ENCODE measurements around the gene USF2. TPM values are rescaled to one million over a fixed set of nuclear protein-coding genes. Genes with fewer than 3 reads are reported as not detected.

Gene USF2
- polyA plus RNA-seq, 1 of the 3 experiments (the other 2 are of a cell fraction): 102 TPM

- Histone ChIP-seq H3K9me2 (no peaks in the 10 kb centered on the region), H3K27me3 (ENCODE audit: insufficient read depth) (peaks cover 80% of the 10 kb centered on the region), H3K4me1 (ENCODE audit: control insufficient read depth in 1 of 2, insufficient read depth in 2 of 2, low read depth in 1 of 2, low read length in 1 of 2) (no peaks in the 10 kb centered on the region), H3K4me2 (no peak overlapping the region), H3K79me2 (ENCODE audit: insufficient read depth) (no peaks in the 10 kb centered on the region), H3K27ac (ENCODE audit: low read depth in 2 of 2, low read length in 1 of 2) (no peak overlapping the region), H3K9me3 (no peaks in the 10 kb centered on the region), H3F3A (replicated peaks; ENCODE audit: insufficient read depth) (no peaks in the 10 kb centered on the region), H2AFZ (ENCODE audit: low read depth) (no peak overlapping the region), H3K36me3 (replicated peaks in 1 of 2; ENCODE audit: control insufficient read depth in 1 of 2, insufficient read depth in 2 of 2, low read length in 1 of 2) (no peaks in the 10 kb centered on the region), H4K20me1 (ENCODE audit: insufficient read depth) (no peaks in the 10 kb centered on the region), H3K9ac (no peak overlapping the region), H3K4me3 (ENCODE audit: low read depth in 2 of 2, low read length in 1 of 2) (no peak overlapping the region)
- ChIA-PET CTCF (no interaction called here), POLR2A (no interaction called here)
- 4% methylated on average over 4 of the region's 4 CpGs for WGBS (ENCODE audit: low lambda C conversion rate)
- no peak for DNase-seq
- TF ChIP-seq RAD21 (IDR thresholded peaks at IDR 0.05; ENCODE audit: low read length) (no peak), USF1 (IDR thresholded peaks at IDR 0.05; ENCODE audit: borderline replicate concordance, low read depth) (no peak), TCF12 (IDR thresholded peaks at IDR 0.05) (no peak), NFIC (IDR thresholded peaks at IDR 0.05; ENCODE audit: borderline replicate concordance) (no peak), USF2 (IDR thresholded peaks at IDR 0.05; ENCODE audit: borderline replicate concordance, low read depth, low read length) (no peak), RXRA (IDR thresholded peaks at IDR 0.05; ENCODE audit: borderline replicate concordance, low read depth) (no peak), EP300 (IDR thresholded peaks at IDR 0.05; ENCODE audit: borderline replicate concordance in 1 of 2, low read depth in 1 of 2, low read length in 1 of 2) (no peak), JUND (IDR thresholded peaks at IDR 0.05) (no peak), RFX5 (IDR thresholded peaks at IDR 0.05; ENCODE audit: low read length) (no peak), MEF2A (IDR thresholded peaks at IDR 0.05; ENCODE audit: borderline replicate concordance, low read depth) (no peak), CTCF (IDR thresholded peaks at IDR 0.05) (no peak), YY1 (IDR thresholded peaks at IDR 0.05; ENCODE audit: low read depth) (no peak), SMC3 (IDR thresholded peaks at IDR 0.05; ENCODE audit: low read depth, low read length) (no peak), ZBTB33 (IDR thresholded peaks at IDR 0.05; ENCODE audit: borderline replicate concordance, low read depth) (no peak), MAX (IDR thresholded peaks at IDR 0.05; ENCODE audit: low read depth) (no peak), PBX3 (IDR thresholded peaks at IDR 0.05) (no peak), SIN3A (IDR thresholded peaks at IDR 0.05; ENCODE audit: borderline replicate concordance, low read depth, low read length) (no peak), GATA2 (CRISPR knock-in tag; IDR thresholded peaks at IDR 0.05) (no peak), GABPA (IDR thresholded peaks at IDR 0.05; ENCODE audit: low read depth) (no peak), FOXM1 (IDR thresholded peaks at IDR 0.05; ENCODE audit: low read depth) (no peak)
These were observed 60.6 kb downstream of the USF2 start for GRCh38 chr19:35329323-35329722.

Other genes starting within 250 kb of the USF2 start
- gene SCN1B, start 238.5 kb upstream of the USF2 start, polyA plus RNA-seq (2012; rRNA removed): 10.3 and 10.5 TPM in 2 replicates
- gene HPN, start 227.2 kb upstream of the USF2 start, polyA plus RNA-seq (2012; rRNA removed): 0.05 TPM in 1 of 2 replicates, not detected in the other
- gene FXYD3, start 153.1 kb upstream of the USF2 start, polyA plus RNA-seq (2012; rRNA removed): not detected in 2 replicates
- 0.05 and 0.15 TPM in 2 replicates for gene LGI4, start 133.9 kb upstream of the USF2 start, polyA plus RNA-seq (2012; rRNA removed)
- gene FXYD1, start 130.1 kb upstream of the USF2 start, polyA plus RNA-seq (2012; rRNA removed): 0.12 TPM in 1 of 2 replicates, not detected in the other
- gene FXYD7, start 125.7 kb upstream of the USF2 start, polyA plus RNA-seq (2012; rRNA removed): 0.10 and 0.44 TPM in 2 replicates
- 107 and 195 TPM in 2 replicates for gene FXYD5, start 114.2 kb upstream of the USF2 start, polyA plus RNA-seq (2012; rRNA removed)
- not detected in 2 replicates for gene FAM187B, start 40.2 kb upstream of the USF2 start, polyA plus RNA-seq (2012; rRNA removed)
- gene LSR, start 20.0 kb upstream of the USF2 start, polyA plus RNA-seq (2012; rRNA removed): 0.50 and 0.62 TPM in 2 replicates
- gene HAMP, start 13.6 kb downstream of the USF2 start, polyA plus RNA-seq (2012; rRNA removed): 0.13 TPM in 1 of 2 replicates, not detected in the other
- not detected in 2 replicates for gene MAG, start 23.2 kb downstream of the USF2 start, polyA plus RNA-seq (2012; rRNA removed)
- gene CD22, start 60.2 kb downstream of the USF2 start, polyA plus RNA-seq (2012; rRNA removed): 0.16 and 0.18 TPM in 2 replicates
- not detected in 2 replicates for gene FFAR1, start 78.9 kb downstream of the USF2 start, polyA plus RNA-seq (2012; rRNA removed)
- not detected in 2 replicates for gene FFAR3, start 89.5 kb downstream of the USF2 start, polyA plus RNA-seq (2012; rRNA removed)
- gene GPR42, start 102.1 kb downstream of the USF2 start, polyA plus RNA-seq (2012; rRNA removed): not detected in 2 replicates
- gene FFAR2, start 179.3 kb downstream of the USF2 start, polyA plus RNA-seq (2012; rRNA removed): not detected in 2 replicates
- not detected in 2 replicates for gene KRTDAP, start 221.5 kb downstream of the USF2 start, polyA plus RNA-seq (2012; rRNA removed)
- not detected in 2 replicates for gene DMKN, start 244.7 kb downstream of the USF2 start, polyA plus RNA-seq (2012; rRNA removed)